GM12873 (cell line): ENCODE data around the gene CCN2.

Source experiments
- CTCF ChIP-seq: IDR thresholded peaks from 2 replicates; pipeline ENCODE4 v1.5.1; 2012; ENCODE audit warnings: low read depth, mild to moderate bottlenecking, moderate library complexity, low read length, control low read depth; ENCODE audit not compliant: insufficient read depth; ENCODE audit errors: missing control alignments

CCN2 gene

DNA sequence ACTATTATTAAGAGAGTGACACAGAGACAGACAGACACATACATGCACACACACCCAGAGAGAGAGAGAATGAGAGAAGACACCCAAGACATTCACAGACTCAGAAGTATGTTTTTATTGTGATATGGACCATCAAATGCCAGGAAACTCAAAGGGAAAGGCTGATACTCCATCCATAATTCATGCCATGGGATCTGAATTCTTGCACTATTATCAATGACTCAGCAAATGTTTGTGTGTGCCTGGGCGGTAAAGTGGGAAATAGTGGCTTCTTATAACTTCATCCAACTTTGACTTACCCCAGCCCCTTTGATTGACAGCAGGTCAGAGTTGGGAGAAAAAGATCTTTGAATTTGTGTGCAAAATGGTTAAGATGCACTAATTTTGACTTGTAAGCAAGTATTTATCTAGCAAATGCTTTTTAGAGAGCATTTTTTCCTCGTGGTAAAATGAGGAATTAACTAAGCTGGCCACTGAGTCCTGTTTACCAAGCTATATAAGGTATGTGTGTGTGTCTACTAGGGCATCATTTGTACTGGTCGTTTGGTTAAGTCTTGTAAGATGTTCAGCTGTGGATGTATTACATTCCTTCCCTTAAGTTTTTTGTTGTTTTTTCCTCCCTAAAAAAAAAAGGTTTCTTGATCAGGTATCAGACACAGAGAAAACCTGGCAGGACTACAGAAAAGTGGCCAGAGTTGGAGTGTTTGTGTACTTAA lies 3.0 kb upstream of the CCN2 start:
- TF ChIP-seq CTCF, result no peak

DNA sequence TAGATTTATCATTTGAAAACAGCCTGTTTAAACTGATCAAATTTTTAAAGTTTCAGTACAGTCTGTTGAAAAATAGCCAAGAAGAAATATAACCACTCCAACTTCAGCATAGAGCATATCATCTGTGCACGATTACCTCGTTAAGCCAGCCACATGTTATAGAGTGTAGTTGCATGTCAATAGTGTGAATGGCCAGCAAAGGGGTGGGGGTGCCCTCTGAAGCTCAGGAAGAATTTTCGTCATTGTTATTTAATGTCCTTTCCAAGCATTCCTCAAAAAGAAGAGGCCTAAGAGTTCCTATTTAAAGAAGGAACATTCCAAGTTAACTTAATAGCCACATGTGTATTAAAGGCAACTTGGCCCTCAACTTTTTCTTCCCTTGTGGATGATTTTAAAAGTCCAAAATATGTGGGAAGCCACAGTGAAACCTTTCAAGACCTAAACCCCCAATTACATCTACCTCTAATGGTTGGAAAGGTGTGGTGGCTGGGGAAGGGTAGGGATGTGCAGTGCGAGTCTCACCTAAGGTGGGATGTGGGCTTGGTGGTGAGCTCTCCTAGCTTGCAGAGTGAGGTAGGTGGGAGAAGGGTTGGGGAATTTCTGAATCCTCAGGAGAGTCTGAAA lies 1.8 kb upstream of the CCN2 start:
- TF ChIP-seq CTCF, result no peak

DNA sequence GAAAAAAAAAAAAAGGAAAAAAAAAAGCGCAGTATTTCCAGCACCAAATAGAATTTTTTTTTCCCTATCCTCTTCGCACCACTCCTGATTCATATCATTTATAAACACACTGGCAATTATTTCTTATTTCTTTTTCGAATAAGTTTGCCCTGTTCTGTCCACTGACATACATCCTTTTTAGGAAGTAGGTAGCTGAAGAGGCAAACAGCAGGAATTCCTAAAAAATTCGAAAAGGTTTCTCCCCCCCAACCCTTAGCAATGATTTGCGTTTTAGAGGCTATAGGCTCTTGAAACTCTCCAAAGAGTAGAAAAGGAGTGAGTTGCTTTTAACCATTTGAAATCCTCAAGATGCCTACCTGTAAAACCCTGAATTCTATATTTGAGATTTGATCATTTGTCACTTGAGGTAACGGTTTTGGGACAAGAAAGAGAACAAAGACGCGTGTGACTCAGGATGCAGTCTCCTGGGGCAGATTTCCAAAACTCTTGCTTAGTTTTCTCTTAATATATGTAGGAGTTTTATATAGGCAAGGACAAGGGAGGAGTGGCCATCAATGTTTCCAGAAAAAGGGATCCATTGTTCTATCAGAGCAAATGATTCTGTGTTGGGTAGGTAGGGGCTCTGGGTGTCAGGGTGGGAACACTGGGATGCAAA lies 531 bp upstream of the CCN2 start:
- TF ChIP-seq CTCF, result no peak

DNA sequence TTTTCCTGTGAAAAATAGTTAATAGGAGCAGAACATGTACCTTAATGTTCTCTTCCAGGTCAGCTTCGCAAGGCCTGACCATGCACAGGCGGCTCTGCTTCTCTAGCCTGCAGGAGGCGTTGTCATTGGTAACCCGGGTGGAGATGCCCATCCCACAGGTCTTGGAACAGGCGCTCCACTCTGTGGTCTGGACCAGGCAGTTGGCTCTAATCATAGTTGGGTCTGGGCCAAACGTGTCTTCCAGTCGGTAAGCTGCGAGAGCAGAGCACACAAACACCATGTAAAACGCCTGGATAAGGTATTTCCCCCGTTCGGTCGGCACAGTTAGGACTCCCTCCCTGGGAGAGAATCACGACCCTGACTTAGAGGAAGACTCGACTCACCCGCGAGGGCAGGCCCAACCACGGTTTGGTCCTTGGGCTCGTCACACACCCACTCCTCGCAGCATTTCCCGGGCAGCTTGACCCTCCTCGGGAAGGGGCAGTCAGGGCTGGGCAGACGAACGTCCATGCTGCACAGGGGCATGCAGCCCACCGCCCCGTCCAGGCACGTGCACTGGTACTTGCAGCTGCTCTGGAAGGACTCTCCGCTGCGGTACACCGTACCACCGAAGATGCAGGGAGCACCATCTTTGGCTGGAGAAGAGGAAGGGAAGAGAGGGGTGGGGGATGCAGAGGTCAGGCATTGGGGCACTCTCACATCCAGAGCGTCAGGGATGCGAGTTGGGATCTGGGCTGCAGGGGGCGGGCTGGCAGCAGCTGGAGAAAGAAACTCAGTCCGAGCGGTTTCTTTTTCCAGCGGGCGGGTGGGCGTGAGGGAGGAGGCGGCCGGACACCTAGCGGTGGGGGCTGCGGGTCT lies 1.0 kb downstream of the CCN2 start:
- TF ChIP-seq CTCF, result peak; percentile 26

DNA sequence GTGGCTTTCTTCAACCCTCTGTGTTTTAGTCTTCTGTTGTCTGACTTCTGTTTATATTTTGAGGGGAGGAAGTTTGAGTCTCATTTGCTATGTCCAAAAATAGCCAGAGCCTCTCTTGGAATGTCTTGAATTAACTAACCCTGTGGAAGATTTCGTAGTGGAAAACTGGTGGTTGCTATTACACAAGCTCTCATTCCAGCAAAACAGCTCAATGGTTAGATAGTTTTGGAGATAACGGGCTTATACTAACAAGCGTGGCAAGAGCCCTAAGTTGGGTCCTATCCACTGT lies 1.6 kb downstream of the CCN2 start:
- TF ChIP-seq CTCF, result no peak

DNA sequence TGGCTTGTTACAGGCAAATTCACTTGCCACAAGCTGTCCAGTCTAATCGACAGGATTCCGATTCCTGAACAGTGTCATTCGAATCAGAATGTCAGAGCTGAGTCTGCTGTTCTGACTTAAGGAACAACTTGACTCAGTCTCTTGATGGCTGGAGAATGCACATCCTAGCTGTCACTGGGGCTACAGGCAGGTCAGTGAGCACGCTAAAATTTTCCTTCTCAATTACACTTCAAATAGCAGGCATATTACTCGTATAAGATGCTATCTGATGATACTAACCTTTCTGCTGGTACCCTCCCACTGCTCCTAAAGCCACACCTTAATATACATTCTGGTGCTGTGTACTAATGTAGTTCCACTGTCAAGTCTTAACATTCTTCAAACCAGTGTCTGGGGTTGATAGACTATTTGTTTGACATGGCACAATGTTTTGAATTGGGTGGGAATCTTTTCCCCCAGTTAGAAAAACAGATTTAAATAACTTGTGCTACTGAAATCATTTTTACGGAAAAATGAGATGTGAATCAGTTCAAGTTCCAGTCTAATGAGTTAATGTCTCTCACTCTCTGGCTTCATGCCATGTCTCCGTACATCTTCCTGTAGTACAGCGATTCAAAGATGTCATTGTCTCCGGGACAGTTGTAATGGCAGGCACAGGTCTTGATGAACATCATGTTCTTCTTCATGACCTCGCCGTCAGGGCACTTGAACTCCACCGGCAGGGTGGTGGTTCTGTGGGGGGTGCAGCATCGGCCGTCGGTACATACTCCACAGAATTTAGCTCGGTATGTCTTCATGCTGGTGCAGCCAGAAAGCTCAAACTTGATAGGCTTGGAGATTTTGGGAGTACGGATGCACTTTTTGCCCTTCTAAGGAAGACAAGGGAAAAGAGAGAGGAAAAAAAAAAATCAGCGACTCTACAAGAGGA lies 2.2 kb downstream of the CCN2 start:
- TF ChIP-seq CTCF, result no peak
